Measurements from ENCODE around the gene SPRTN.

GRCh38 chr1:231327617-231328016 is 10.5 kb upstream of the SPRTN start:
- TF ChIP-seq CTCF (IDR thresholded peaks at IDR 0.05) (no peak), POLR2A (IDR thresholded peaks at IDR 0.05) (no peak)
